Activated T-helper 1 cell treated with anti-CD3 and anti-CD28 coated beads, Interleukin-12 subunit alpha, Interleukin-12 subunit beta, Interleukin-2, Interleukin-4 antibody, amounts not matched to agents 30 ng/mL and 10 ng/mL and 1 ng/mL, durations not matched to agents 14 hours and 24 hours and 36 hours (primary cell): ENCODE results near the gene VWC2L. TPM values are rescaled to one million over a fixed set of nuclear protein-coding genes. Genes with fewer than 3 reads are reported as not detected.

Experiments
- DNase-seq: peaks from one replicate; pipeline ENCODE4 v3.0.0; 2021; ENCODE audit warnings: low spot score
- H3K27ac Mint-ChIP-seq: one replicate; pipeline ENCODE4 v1.8.0; 2021; ENCODE audit warnings: mild to moderate bottlenecking, mixed read lengths
- H3K27me3 Mint-ChIP-seq: one replicate; pipeline ENCODE4 v1.8.0; 2022; ENCODE audit warnings: mild to moderate bottlenecking, moderate library complexity, mixed read lengths; ENCODE audit not compliant: insufficient read depth
- H3K36me3 Mint-ChIP-seq: one replicate; pipeline ENCODE4 v1.8.0; 2021; ENCODE audit warnings: low read depth, mixed read lengths
- H3K4me1 Mint-ChIP-seq: one replicate; pipeline ENCODE4 v1.8.0; 2021; ENCODE audit warnings: low read depth, mixed read lengths
- H3K4me3 Mint-ChIP-seq: one replicate; pipeline ENCODE4 v1.8.0; 2021; ENCODE audit warnings: mild to moderate bottlenecking, moderate library complexity, mixed read lengths
- H3K9me3 Mint-ChIP-seq: one replicate; pipeline ENCODE4 v1.8.0; 2021; ENCODE audit warnings: mixed read lengths
- intact Hi-C: fragments of 100-400 bp; cut with micrococcal nuclease; formaldehyde crosslinking; loops from one replicate; pipeline ENCODE4 v1.15.1; 2024
- total RNA-seq: library from RNA; stranded (reverse); gene quantifications from 2 replicates; pipeline ENCODE4 v1.2.3, GENCODE V29; 2022

VWC2L gene
- not detected in 2 replicates for total RNA-seq

DNA sequence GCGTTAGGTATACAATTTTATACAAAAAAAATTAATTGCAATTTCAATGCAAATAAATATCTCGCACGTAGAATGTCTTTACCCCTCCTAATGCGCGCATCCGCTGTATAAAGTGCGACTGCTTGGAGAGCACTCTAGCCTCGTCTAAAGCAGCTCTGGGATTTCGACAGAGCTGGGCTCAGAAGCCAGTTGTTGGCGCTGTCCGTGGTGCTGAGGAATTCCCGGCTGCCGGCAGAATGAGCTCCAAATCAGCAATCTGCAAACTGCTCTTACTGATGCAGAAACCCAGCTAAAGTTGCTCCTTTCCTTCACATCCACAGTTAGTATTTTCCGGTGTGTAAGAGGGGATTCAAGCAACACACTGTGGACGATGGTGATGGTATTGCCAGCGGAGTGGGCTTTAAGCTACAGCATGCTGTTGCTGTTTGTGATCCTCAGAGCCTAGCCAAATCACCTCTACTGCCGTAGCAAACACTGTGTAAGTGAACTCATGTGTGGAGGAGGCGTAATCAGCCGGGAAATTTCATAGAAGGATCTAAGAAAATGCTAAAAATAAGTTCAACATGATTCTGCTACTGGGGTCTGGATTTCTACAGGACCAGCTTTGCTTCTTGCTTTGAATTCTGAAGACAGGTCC, at the start of gene VWC2L:
TSS of gene VWC2L (plus strand) at position 137 of the 637 bp plus-strand sequence. CDS start 3,140 bp downstream, outside the sequence.
- no peaks in the 10 kb centered on the region for H3K36me3 Mint-ChIP-seq
- no peaks in the 10 kb centered on the region for H3K9me3 Mint-ChIP-seq
- no peaks in the 10 kb centered on the region for H3K4me1 Mint-ChIP-seq
- H3K27ac Mint-ChIP-seq, result no peak within 1 kb of the TSS
- intact Hi-C loops, result no loop called here
- H3K4me3 Mint-ChIP-seq, result no peak within 1 kb of the TSS
- no peaks in the 10 kb centered on the region for H3K27me3 Mint-ChIP-seq
- peak; percentile 10 for DNase-seq

DNA sequence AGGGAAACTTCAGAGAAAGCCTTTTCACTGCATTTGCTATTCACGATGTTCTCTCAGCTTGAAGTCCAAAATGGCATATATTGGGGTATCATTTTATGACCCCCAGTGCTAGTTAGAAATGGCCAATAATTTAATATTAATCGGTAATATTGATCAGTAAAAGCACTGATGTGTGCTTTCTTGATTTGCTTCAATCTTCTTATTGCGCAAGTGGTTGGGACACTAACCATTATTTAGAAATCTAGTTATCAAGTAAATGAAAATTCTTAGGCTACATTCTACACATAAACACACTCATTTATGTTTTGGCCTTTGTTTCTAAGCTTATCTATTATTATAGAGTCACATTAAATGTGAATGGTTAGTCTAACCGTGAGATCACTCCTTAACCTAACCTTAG, 49.7 kb upstream of the VWC2L start:
- intact Hi-C loops, result no loop called here
- DNase-seq, result no peak
- H3K27me3 Mint-ChIP-seq, result no peaks in the 10 kb centered on the region
- no peaks in the 10 kb centered on the region for H3K36me3 Mint-ChIP-seq
- no peaks in the 10 kb centered on the region for H3K4me1 Mint-ChIP-seq
- no peak overlapping the region for H3K4me3 Mint-ChIP-seq
- H3K27ac Mint-ChIP-seq, result no peak overlapping the region
- H3K9me3 Mint-ChIP-seq, result peaks cover 5% of the 10 kb centered on the region

DNA sequence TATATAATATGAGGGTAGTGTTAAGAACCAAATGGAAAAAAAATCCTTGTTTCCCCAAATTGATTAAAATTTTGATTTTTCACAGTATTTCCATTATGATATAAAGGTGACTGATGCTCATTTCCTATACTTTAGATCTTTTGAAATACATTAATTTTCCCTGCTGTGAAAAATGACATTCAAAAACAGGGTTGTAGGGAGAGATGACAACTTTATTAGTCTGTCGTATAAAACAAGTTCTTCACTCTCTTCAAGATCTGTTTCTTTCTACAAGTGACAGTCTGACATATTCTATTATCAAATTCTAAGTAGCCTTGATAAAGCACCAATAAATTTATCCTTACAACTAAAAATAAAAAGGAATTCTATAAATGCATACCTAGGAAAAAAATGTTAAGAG, 45.3 kb upstream of the VWC2L start:
- Mint-ChIP-seq H3K9me3 (no peaks in the 10 kb centered on the region), H3K4me1 (no peaks in the 10 kb centered on the region), H3K4me3 (no peak overlapping the region), H3K27me3 (no peaks in the 10 kb centered on the region), H3K36me3 (no peaks in the 10 kb centered on the region), H3K27ac (no peak overlapping the region)
- no peak for DNase-seq
- intact Hi-C loops, result no loop called here

DNA sequence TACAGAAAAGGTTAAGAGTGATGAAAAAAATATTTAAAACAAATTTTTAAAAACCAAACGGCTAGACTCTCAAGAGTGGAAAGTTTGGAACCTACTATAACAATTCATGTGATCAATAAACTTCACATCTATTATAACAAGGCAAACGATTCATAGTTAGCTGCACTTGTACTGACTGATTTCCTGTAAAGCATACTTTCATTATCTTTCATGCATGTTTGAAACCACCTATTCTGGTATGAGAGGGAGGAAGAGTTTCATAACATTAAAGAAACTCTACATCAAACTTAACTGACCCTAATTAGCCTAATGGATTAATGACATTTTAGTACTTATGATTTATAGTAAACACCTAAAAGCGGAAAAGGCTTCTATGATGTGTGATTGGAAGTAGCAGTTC, 43.7 kb upstream of the VWC2L start:
- no peak overlapping the region for H3K4me3 Mint-ChIP-seq
- no peak overlapping the region for H3K27ac Mint-ChIP-seq
- H3K27me3 Mint-ChIP-seq, result no peaks in the 10 kb centered on the region
- no peaks in the 10 kb centered on the region for H3K36me3 Mint-ChIP-seq
- H3K4me1 Mint-ChIP-seq, result no peaks in the 10 kb centered on the region
- intact Hi-C loops, result no loop called here
- H3K9me3 Mint-ChIP-seq, result no peaks in the 10 kb centered on the region
- no peak for DNase-seq

DNA sequence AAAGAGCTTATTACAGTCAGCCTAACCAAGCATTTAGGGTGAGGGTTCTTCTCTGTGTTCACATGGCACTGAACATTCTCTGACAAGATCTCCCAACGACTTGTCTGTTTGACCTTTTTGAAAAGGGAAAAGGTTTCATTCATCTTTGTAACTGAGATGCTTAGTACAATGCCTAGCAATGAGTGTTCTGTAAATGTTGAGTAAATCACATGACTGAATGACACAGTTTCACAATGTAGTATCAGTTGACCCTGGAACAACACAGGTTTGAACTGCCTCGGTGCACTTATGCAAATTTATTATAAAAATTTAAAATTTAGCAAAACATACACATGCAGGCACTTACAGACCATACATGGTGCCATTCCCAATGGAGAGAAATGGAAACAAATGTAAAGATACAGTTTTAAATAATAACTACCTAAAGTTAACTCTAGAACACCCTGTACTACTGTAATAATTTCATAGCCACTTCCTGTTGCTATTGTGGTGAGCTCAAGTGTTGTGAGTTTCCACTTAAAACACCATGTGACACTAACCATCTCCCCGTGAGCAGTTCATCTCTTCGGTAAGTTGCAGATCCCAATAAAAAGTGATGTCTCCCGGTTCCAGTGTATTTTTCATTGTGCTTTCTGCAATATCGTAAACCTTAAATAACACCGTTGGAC, 34.1 kb upstream of the VWC2L start:
- no peak overlapping the region for H3K27ac Mint-ChIP-seq
- no peaks in the 10 kb centered on the region for H3K27me3 Mint-ChIP-seq
- DNase-seq, result no peak
- intact Hi-C loops, result no loop called here
- no peaks in the 10 kb centered on the region for H3K4me1 Mint-ChIP-seq
- no peaks in the 10 kb centered on the region for H3K9me3 Mint-ChIP-seq
- H3K4me3 Mint-ChIP-seq, result no peak overlapping the region
- H3K36me3 Mint-ChIP-seq, result no peaks in the 10 kb centered on the region

DNA sequence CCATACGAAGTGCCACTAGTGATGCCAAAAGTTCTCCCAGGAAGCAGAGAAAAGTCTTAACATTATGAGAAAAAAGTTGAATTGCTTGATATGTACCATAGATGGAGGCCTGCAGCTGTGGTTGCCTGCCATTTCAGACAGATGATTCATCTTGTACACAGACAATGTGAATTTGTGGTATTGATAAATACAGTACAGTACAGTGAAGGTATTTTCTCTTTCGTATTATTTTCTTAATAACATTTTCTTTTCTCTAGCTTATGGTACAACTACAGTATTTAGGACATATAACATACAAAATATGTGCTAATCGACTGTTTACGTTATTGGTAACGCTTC, 33.6 kb upstream of the VWC2L start:
- no peaks in the 10 kb centered on the region for H3K27me3 Mint-ChIP-seq
- no peak for DNase-seq
- no peak overlapping the region for H3K27ac Mint-ChIP-seq

DNA sequence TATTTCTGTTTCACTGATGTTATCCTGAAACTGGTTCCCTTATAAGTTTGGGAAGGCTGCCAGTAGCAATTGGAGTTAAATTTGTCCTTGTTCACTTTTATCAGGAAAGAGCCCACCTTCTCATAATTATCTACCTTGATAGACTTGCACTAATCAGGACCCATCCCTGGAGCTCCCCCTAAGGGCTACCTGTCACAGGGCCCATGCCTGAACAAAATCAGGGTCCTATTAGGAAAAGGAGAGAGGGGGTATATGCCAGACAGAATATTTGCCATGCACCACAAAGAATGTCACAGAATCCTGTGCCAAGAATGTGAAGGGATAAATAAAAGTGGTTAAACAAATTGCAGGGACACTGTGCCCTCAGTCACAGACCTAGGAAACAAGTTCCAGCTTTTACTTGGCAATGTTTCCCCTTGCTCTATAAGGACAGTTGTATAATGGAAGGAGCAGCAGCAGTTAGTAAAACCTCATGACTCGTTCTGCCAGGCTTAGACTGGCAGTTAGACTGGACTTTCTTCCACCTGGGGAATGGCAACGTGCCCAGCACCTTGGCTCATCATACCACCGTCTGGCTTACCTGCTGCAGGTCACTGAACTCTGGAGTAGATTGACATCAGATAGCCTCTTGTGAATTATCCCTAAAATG, 32.3 kb upstream of the VWC2L start:
- no peaks in the 10 kb centered on the region for H3K27me3 Mint-ChIP-seq
- H3K27ac Mint-ChIP-seq, result no peak overlapping the region
- H3K4me3 Mint-ChIP-seq, result no peak overlapping the region
- no peaks in the 10 kb centered on the region for H3K4me1 Mint-ChIP-seq
- H3K9me3 Mint-ChIP-seq, result no peaks in the 10 kb centered on the region
- no peaks in the 10 kb centered on the region for H3K36me3 Mint-ChIP-seq
- DNase-seq, result no peak
- intact Hi-C loops, result no loop called here

More for the DNA sequence above, 33.6 kb upstream of the VWC2L start:
- Mint-ChIP-seq H3K4me3 (no peak overlapping the region), H3K4me1 (no peaks in the 10 kb centered on the region), H3K36me3 (no peaks in the 10 kb centered on the region), H3K9me3 (no peaks in the 10 kb centered on the region)
- intact Hi-C loops, result no loop called here

DNA sequence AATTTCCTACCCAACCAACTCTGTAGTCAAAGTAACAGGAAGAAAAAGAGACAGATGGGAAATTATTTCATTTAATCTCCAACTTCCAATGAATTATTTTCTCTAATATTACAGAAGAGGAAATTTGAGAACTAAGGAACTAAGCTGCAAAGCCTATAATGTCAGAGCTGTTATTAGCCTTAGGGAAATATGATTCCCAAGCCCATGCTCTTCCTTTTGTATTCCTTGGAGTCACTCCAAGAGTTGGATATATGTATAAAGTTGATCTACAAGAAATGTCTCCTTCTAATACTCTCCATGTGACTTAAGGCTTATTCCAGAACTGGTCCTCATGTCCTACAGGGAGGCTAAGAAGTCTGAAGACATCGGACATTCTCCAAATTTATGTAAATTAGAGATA, 31.6 kb upstream of the VWC2L start:
- Mint-ChIP-seq H3K27ac (no peak overlapping the region), H3K36me3 (no peaks in the 10 kb centered on the region), H3K4me1 (no peaks in the 10 kb centered on the region), H3K9me3 (no peaks in the 10 kb centered on the region), H3K4me3 (no peak overlapping the region), H3K27me3 (no peaks in the 10 kb centered on the region)
- DNase-seq, result no peak
- intact Hi-C loops, result no loop called here

DNA sequence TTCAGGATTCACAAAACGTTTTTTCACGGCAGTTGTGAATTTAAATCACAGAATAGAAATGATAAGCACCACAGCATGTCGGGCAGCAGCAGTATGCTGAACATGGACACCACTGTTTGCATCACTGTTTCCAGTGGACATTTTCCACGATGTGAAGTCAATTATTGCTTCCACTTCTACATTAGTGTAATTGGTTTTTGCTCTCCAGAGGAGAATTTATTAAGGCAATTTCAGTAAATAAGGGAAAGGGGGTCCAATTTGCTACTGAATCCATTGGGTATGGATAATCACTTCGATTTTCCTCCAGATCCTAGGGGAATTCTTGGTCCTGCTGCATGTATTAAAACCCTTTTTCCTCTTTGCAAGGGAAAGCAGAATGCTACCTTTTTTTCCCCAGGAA, 30.2 kb upstream of the VWC2L start:
- no peaks in the 10 kb centered on the region for H3K36me3 Mint-ChIP-seq
- H3K4me3 Mint-ChIP-seq, result no peak overlapping the region
- DNase-seq, result no peak
- no peaks in the 10 kb centered on the region for H3K27me3 Mint-ChIP-seq
- no peak overlapping the region for H3K27ac Mint-ChIP-seq
- no peaks in the 10 kb centered on the region for H3K9me3 Mint-ChIP-seq
- H3K4me1 Mint-ChIP-seq, result no peaks in the 10 kb centered on the region
- intact Hi-C loops, result no loop called here

DNA sequence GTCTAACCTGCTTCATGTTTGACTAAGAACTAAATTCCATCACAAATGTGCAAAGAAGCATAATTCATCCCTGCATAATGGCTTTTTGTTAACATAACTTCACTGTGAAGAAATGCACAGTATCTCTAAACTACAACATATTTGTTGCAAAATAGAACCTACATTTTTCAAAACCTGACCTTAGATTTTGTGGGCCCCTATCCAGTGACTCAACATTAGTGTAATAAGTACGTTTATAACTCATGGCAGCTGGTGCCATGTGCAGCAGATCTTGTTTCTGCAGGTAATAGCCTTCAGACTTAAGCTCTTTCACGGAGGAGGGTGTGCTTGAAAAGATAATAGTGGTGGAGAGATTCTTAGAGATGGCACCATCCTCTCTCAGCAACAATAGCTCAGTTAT, 28.6 kb upstream of the VWC2L start:
- Mint-ChIP-seq H3K4me1 (no peaks in the 10 kb centered on the region), H3K4me3 (no peak overlapping the region), H3K27me3 (no peaks in the 10 kb centered on the region), H3K36me3 (no peaks in the 10 kb centered on the region), H3K27ac (no peak overlapping the region), H3K9me3 (no peaks in the 10 kb centered on the region)
- DNase-seq, result no peak
- intact Hi-C loops, result no loop called here

DNA sequence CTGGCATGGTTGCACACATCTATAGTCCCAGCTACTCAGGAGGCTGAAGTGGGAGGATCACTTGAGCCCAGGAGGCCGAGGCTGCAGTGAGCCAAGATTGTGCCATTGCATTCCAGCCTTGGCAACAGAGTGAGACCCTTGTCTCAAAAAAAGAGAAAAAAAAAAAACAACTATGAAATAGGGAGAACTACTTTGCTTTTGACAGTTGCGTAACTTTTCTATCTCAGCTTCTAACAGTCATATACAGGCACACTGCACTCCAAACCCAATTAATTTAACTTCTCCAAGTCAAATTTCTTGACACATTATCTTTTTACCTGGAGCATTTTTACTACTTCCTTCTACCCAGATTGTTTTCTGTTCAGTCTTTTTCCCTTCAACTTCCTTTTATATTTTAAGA, 24.1 kb upstream of the VWC2L start:
- intact Hi-C loops, result no loop called here
- no peak for DNase-seq
- Mint-ChIP-seq H3K9me3 (no peaks in the 10 kb centered on the region), H3K4me1 (no peaks in the 10 kb centered on the region), H3K27ac (no peak overlapping the region), H3K27me3 (no peaks in the 10 kb centered on the region), H3K36me3 (no peaks in the 10 kb centered on the region), H3K4me3 (no peak overlapping the region)

DNA sequence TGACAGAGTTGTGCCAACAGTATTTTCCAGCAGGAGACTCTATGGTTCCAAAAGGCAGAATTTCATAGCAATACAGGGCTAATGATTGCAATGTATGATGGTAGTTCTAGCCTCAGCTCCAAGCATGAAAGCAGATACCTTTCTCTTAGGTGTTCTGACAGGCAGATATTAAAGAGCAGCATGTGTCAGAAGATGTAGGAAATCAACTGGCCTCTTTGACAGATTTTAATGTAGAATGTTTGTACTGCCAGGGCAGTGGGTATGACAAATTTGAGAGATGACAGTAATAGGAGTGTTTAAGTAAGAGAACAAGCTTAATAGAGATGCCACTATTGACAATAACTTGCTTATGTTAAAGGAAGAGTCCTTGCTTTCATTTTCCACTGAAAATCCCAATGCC, 21.5 kb upstream of the VWC2L start:
- Mint-ChIP-seq H3K27ac (no peak overlapping the region), H3K4me1 (no peaks in the 10 kb centered on the region), H3K9me3 (no peaks in the 10 kb centered on the region), H3K36me3 (no peaks in the 10 kb centered on the region), H3K4me3 (no peak overlapping the region), H3K27me3 (no peaks in the 10 kb centered on the region)
- DNase-seq, result no peak
- intact Hi-C loops, result no loop called here

DNA sequence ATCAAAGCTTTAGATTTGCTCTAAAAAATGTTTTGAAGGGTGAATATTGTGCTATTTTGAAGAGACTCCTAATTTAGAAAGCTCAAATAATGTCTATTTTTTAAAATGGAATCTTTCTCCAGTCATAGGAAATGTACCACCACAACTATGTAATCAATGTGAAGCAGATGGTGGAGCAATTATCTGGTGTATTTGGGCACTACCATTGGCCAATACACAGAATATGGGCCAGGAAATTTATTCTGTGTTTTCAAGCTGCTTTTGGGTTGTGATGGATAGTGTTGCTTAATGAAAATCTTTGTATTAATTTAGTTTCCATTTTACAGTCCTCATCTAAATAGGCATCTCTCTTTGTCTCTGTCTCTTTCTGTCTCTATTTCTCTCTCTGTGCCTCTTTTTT, 17.1 kb upstream of the VWC2L start:
- no peak overlapping the region for H3K4me3 Mint-ChIP-seq
- no peak for DNase-seq
- H3K27me3 Mint-ChIP-seq, result no peaks in the 10 kb centered on the region
- intact Hi-C loops, result no loop called here
- H3K36me3 Mint-ChIP-seq, result no peaks in the 10 kb centered on the region
- no peaks in the 10 kb centered on the region for H3K9me3 Mint-ChIP-seq
- no peaks in the 10 kb centered on the region for H3K4me1 Mint-ChIP-seq
- H3K27ac Mint-ChIP-seq, result no peak overlapping the region
